DMS153 (cell line): ENCODE data around the gene ARHGAP33.

ENCODE experiments used
- DNase-seq: peaks from one replicate; lab custom pipeline; 2025; lab: John Stamatoyannopoulos, UW

Gene ARHGAP33

DNA sequence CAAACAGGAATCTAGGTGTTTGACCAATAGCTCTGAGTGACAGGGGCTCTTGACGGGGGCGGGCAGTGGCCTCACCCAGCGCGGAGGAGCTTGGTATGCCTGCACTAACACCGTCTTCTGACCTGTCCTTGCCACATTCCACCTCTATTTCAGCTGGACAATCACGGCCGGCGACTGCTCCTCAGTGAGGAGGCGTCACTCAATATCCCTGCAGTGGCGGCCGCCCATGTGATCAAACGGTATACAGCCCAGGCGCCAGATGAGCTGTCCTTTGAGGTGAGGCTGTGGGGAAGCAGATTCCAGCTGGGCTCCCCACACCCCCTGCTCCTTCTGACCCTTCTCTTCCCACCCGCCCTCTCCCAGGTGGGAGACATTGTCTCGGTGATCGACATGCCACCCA is 4.7 kb downstream of the ARHGAP33 start:
- no peak for DNase-seq

- DNase-seq: no peak
Observed at GRCh38 chr19:35780717-35781116, 5.4 kb downstream of the ARHGAP33 start.

GRCh38 chr19:35781650-35782049 is 6.3 kb downstream of the ARHGAP33 start:
- DNase-seq: no peak

- DNase-seq: no peak
Observed at GRCh38 chr19:35782589-35782988, 7.2 kb downstream of the ARHGAP33 start.

DNA sequence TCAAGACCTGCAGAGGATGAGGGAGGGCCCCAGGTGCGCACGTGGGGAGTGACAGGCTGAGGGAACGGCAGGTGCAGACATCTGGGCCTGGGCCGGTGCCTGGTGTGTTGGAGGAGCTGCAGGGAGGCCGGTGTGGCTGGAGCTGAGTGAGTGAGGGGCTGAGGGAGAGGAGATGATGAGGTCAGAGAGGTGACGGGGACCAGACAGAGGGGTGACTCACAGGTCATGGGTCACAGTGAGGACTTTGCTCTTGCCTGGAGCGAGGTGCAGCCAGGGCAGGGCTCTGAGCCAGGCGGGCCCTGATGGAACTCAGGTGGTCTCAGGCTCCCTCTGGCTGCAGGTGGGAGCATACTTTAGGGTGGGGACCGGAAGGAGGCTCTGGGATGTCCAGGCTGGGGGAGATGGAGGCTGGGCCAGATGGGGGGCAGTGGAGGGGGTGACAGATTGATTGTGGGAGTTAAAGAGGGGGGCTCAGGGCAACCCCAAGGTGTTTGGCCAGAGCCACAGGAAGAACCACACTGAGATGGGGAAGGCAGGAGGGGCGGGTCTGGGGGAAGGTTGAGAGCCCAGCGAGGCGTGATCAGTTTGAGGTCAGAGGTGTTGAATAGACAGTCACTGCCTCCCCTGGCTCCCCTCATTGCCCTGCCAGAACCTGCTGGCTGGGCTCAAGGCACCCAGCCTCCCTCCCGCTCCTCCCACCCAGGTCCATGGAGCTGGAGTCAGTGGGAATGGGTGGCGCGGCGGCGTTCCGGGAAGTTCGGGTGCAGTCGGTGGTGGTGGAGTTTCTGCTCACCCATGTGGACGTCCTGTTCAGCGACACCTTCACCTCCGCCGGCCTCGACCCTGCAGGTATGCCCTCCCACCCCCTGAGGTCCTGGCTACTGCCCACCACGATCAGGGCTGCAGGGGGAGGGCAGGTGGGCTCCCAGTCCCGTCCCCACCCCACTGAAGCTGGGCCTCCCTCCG is 8.4 kb downstream of the ARHGAP33 start:
- no peak for DNase-seq

DNA sequence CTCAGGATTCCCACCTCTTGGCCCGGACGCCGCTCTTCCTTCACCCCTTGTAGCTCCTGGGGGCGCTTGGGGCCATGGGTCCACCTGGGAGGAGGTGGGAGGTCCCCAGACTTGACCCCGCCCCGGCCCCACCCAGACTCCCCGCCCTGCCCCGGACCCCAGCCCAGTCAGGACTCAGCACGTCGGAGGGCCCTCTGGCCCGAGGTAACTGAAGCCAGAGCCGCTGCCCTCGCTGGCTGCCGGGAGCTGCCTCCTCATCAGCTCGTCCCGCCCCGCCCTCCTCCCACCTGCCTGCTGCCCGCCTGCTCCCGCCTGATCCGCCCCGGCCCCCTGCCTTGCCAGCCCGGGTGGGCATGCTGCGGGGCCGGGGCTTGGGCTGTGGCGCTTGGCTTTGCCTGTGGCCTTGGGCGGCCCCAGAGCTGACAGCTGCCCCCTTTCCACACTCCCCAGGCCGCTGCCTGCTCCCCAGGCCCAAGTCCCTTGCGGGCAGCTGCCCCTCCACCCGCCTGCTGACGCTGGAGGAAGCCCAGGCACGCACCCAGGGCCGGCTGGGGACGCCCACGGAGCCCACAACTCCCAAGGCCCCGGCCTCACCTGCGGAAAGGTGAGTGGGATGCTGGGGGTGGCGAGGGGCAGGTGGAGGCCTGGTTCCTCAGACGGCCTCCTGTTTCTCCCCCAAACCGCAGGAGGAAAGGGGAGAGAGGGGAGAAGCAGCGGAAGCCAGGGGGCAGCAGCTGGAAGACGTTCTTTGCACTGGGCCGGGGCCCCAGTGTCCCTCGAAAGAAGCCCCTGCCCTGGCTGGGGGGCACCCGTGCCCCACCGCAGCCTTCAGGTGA is 9.4 kb downstream of the ARHGAP33 start:
- DNase-seq: no peak

- DNase-seq: no peak
Observed at GRCh38 chr19:35785339-35785627, 9.9 kb downstream of the ARHGAP33 start.

DNA sequence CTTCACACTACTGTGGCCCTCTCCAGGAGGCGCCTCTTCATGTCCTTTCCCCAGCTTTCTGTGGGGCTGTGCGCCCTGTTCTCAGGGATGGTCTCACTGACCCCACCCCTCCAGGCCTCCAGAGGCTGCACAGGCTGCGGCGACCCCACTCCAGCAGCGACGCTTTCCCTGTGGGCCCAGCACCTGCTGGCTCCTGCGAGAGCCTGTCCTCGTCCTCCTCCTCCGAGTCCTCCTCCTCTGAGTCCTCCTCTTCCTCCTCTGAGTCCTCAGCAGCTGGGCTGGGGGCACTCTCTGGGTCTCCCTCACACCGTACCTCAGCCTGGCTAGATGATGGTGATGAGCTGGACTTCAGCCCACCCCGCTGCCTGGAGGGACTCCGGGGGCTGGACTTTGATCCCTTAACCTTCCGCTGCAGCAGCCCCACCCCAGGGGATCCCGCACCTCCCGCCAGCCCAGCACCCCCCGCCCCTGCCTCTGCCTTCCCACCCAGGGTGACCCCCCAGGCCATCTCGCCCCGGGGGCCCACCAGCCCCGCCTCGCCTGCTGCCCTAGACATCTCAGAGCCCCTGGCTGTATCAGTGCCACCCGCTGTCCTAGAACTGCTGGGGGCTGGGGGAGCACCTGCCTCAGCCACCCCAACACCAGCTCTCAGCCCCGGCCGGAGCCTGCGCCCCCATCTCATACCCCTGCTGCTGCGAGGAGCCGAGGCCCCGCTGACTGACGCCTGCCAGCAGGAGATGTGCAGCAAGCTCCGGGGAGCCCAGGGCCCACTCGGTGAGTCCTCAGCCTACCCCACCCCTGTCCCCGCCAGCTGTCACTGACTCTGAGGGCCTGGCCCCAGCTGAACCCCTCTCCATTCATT is 11.2 kb downstream of the ARHGAP33 start:
- DNase-seq: no peak

DNA sequence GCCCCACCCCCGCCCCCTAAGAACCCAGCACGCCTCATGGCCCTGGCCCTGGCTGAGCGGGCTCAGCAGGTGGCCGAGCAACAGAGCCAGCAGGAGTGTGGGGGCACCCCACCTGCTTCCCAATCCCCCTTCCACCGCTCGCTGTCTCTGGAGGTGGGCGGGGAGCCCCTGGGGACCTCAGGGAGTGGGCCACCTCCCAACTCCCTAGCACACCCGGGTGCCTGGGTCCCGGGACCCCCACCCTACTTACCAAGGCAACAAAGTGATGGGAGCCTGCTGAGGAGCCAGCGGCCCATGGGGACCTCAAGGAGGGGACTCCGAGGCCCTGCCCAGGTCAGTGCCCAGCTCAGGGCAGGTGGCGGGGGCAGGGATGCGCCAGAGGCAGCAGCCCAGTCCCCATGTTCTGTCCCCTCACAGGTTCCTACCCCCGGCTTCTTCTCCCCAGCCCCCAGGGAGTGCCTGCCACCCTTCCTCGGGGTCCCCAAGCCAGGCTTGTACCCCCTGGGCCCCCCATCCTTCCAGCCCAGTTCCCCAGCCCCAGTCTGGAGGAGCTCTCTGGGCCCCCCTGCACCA is 11.9 kb downstream of the ARHGAP33 start:
- no peak for DNase-seq

- DNase-seq: no peak
Observed at GRCh38 chr19:35788205-35788960, 13.0 kb downstream of the ARHGAP33 start.

GRCh38 chr19:35789195-35789977 is 14.0 kb downstream of the ARHGAP33 start:
- no peak for DNase-seq

GRCh38 chr19:35789978-35790944 is 14.9 kb downstream of the ARHGAP33 start:
- no peak for DNase-seq

- no peak for DNase-seq
Observed at GRCh38 chr19:35790981-35791813, 15.8 kb downstream of the ARHGAP33 start.

DNA sequence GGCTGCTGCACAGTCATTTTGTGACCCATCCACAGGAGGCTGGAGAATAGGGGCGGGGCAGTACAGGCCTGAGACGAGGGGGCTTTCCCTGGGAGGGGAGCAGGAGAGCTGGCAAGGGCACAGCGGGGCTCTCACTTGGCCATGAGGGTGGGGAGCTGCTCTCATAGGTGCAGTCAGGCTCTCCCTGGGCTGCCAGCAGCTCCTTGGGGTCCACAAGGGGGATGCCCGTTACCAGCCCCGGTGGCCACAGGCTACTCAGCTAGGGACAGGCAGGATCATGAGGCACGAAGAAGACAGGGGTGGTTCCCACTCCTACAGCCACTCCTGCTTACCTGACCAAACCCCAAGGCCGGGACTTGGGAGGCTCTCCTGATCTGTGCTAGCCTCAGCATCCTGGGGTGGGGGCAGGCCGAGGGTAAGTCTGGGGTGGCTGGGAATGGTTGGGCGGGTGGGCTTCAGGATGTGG is 16.5 kb downstream of the ARHGAP33 start:
- DNase-seq: no peak

- DNase-seq: no peak
Observed at GRCh38 chr19:35792312-35792711, 16.9 kb downstream of the ARHGAP33 start.

DNA sequence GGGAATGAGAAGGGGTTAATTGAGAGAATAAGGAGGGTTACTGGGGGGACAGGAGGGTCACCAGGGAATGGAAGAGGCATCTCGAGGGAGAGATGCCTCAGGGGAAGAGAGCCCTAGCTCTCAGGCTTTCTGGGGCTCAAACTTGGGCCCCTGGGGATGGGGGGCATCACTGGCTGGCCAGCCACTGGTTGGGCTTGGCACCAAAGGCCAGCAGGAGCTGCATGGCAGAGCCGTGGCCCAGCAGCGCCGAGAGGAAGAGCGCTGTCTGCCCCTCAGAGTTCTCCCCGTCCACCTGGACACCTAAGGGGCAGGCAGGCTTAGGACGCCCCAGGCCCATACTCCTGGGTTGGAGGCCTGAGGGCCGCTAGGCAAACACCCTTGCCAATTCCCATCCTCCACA is 17.5 kb downstream of the ARHGAP33 start:
- DNase-seq: no peak

DNA sequence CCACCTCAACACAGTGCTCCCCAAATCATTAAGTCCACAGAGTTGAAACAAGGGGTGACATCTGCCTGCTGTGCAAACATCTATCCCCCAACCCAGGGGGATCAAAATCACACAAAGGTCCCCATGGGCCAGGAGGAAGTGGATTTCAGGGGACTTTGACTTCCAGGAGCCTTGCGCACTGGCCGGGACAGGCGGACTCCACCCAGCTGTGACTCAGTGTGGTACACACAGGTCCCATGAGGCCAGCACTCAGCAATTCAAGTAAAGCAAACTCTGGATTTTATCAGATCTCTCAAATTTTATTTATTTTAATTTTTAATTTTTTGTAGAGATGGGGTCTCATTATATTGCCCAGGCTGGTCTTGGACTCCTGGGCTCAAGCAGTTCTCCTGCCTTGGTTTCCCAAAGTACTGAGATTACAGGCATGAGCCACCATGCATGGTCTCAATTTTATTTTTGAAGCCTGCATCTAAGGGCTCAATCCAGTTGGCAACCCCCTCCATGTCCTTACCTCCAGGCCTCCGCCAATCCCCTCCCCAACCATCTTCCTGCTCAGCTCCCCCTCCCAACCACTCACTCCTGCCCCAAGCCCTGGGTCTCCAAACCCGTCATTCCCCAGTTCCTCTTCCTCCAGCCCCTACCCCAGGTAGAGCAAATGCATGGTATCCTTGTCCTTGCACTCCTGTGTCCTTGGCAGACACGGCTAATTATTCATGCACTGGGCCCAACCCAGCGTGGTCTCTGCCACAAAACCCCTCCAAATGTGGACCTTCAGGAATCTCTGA is 18.2 kb downstream of the ARHGAP33 start:
- no peak for DNase-seq
